AG10803 (cell line): ENCODE data around the gene ALK.

Experiments used
- DNase-seq: peaks from one replicate; pipeline ENCODE4 v3.0.0; 2010; ENCODE audit warnings: low read depth
- H3K4me3 ChIP-seq: 2 replicates; pipeline ENCODE4 v1.5.1; 2011; ENCODE audit warnings: mild to moderate bottlenecking, low read length, control low read depth
- CTCF ChIP-seq: conservative IDR thresholded peaks from 2 replicates; pipeline ENCODE4 v1.5.1; 2011; ENCODE audit warnings: mild to moderate bottlenecking, low read length, control low read depth, inconsistent platforms

The ALK gene

DNA sequence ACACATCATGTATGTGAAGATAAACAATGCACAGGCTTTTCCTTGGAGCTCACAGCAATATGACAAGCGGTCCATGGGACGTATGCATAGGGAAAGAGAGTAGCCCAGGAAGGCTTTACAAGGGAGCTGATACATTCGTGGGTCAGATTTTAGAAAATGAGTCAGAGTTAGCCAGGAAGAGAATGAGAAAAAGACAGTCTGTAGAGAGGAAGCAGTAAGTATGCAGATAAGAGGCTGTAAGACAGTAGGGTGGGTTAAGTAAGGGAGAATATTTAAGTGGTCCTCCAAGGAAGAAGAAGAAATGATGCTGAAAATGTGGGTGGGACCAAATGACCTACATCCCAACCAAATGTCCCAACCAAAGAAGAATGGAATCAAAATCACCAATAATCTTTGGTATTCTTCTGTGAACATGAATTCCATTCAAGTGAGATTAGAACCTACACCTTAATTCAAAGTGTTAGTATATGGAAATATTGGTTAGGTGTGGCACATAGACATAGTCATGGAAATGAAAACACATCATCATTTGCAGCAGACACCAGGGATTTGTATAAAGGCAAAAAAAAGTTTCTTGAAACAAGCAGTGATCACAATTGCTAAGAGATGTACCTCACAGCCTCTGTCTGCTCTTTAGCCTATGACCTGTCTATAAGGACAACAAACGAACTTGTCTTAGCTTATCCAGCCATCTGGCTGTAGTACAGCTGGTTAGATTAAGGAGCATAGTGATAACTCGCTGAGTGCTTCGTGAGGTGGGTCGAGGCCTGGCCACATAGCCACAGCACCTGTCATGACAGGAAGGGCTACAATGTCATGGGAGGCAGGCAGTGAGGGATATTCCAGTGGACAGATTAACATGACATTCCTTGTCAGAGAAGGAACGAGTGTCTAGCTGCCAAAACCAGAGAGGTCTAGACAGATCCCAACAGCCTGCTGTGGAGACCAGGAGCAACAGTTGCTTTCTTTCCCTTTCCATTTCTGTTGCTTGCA, 133.6 kb downstream of the ALK start:
- no peak overlapping the region for H3K4me3 ChIP-seq
- no peak for DNase-seq
- no peak for TF ChIP-seq CTCF

GRCh38 chr2:29786361-29786760, 135.0 kb downstream of the ALK start:
- no peak for DNase-seq
- no peak overlapping the region for H3K4me3 ChIP-seq
- TF ChIP-seq CTCF: no peak

- DNase-seq: no peak
- H3K4me3 ChIP-seq: no peak overlapping the region
- TF ChIP-seq CTCF: no peak
Observed at GRCh38 chr2:29783666-29784065, 137.7 kb downstream of the ALK start.

DNA sequence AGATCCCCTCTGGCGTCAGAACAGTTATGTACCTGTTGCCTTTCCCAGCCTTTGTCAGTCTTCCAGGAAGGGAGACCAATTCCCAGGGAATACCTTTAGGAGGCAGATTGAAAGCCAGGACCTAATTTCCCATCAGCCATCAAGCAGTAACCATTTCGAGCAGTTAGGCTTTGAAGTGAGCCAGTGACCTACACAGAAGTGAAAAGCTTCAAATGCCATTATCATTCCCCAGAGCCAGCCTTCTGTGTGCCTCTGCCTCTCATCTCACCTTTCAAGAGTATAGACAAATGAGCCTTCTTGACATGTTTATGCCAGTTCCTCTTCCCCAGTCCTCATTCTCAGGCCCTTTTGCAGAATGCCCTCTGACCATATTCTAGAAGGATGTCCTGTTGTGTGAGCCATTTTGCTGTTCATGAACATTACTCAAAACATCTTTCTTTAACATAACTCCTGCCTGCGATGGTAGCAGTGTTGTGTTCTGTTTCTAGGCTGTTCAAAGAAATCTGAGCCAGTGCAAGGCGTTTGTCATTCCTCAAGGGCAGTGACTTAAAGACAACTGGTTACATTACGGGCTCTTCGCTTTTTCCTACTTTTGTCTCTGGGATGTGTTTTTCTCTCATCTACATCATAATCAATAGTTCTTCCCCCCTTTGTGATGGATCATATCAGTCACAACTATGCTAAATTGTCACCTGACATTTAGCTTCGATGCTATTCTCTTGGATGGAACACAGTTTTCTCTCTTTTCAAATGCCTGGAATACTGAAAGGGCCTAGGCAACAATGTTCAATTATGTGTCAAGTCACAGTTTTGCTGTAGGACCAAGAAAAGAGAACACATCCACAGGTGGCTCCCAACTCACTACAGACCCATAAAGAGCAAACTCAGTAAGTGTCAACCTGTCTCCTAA, 138.6 kb downstream of the ALK start:
- DNase-seq: no peak
- TF ChIP-seq CTCF: no peak

DNA sequence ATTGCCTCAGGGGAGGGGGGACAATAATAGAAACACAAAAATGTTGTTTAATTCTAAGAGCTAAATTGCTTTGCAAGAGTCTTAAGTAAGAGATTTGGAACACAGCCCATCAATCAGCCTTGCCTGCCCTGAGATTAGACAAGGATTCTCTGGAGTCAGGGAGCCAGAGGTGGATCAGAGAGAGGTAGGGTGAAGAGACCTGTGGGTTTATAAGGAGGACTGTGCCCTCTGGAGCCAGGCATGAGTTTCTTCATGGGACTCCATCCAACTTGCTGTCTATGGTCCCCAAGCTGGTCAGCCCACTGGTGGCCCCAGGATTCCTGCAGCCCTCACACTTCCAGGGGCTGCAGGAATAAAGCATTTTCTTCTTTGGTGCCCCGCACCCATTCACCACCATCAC, 139.3 kb downstream of the ALK start:
- DNase-seq: no peak
- TF ChIP-seq CTCF: no peak
- no peak overlapping the region for H3K4me3 ChIP-seq

More for the DNA sequence above, 138.6 kb downstream of the ALK start:
- H3K4me3 ChIP-seq: no peak overlapping the region

DNA sequence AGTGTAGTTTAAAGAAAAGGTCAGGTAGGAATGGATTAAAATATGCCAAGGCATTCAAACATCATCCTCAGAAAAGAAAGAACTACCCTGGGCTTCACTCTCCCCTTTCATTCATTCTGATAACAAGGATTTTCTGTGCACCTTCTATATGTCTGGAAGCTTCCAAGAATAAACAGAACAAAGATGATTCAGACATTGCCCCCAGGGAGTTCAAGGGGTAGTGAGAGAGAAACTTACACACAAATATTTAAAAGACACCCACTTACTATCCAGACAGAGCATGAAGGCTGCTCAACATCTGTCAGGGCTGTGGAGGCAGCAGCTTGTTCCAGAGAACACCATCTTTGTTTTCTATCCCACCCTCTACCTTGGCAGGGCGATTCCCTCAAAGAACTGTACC, 140.5 kb downstream of the ALK start:
- DNase-seq: no peak
- no peak overlapping the region for H3K4me3 ChIP-seq
- TF ChIP-seq CTCF: no peak
